CD4-positive, alpha-beta memory T cell (primary cell): ENCODE results near the gene RCBTB1. TPM values are rescaled to one million over a fixed set of nuclear protein-coding genes. Genes with fewer than 3 reads are reported as not detected.
"Not testable (repeated sequence)": the region's sequence is repeated elsewhere in the genome, so short reads cannot be mapped to it uniquely, and the experiment has no call there.

Source experiments
- CTCF ChIA-PET: fragments of 350-600 bp; sonication (Branson Sonifier 250); formaldehyde crosslinking; loops from one replicate; lab custom pipeline; 2021; ENCODE audit warnings: inconsistent platforms; ENCODE audit not compliant: partially characterized antibody; lab: Charles Lee
- POLR2A ChIA-PET: fragments of 350-600 bp; sonication (Branson Sonifier 250); formaldehyde crosslinking; loops from one replicate; lab custom pipeline; 2021; ENCODE audit not compliant: partially characterized antibody; lab: Charles Lee
- DNase-seq, 5 donors: peaks; one replicate each; pipeline versions ENCODE4 v3.0.0 to v3.0.0-alpha.2; 2020 to 2022; ENCODE audit warnings: mixed read lengths in 1 of 5
- H3K27ac ChIP-seq: one replicate; pipeline ENCODE4 v1.7.0; 2013; ENCODE audit warnings: low read depth, low read length
- H3K27me3 ChIP-seq: 2 replicates; pipeline ENCODE4 v1.7.0; 2013; ENCODE audit warnings: mild to moderate bottlenecking, low read length, moderate library complexity; ENCODE audit not compliant: insufficient read depth
- H3K36me3 ChIP-seq: 2 replicates; pipeline ENCODE4 v1.7.0; 2013; ENCODE audit warnings: mild to moderate bottlenecking, low read length, moderate library complexity; ENCODE audit not compliant: insufficient read depth
- H3K4me1 ChIP-seq: 2 replicates; pipeline ENCODE4 v1.7.0; 2013; ENCODE audit warnings: mild to moderate bottlenecking, low read length, moderate library complexity; ENCODE audit not compliant: insufficient read depth
- H3K4me3 ChIP-seq, 2 donors: one replicate each; pipeline ENCODE4 v1.7.0; 2013; ENCODE audit warnings: low read length in 2 of 2, mild to moderate bottlenecking in 1 of 2
- H3K9me3 ChIP-seq, 2 donors: one replicate each; pipeline ENCODE4 v1.7.0; 2013; ENCODE audit warnings: low read length in 2 of 2, control low read depth in 1 of 2; ENCODE audit not compliant: control insufficient read depth in 1 of 2
- H3K27ac Mint-ChIP-seq, 7 donors: one replicate each; pipeline ENCODE4 v1.8.0; 2020 to 2021; ENCODE audit warnings: mixed read lengths in 7 of 7, mild to moderate bottlenecking in 6 of 7, inconsistent platforms in 3 of 7, moderate library complexity in 3 of 7
- H3K27me3 Mint-ChIP-seq, 2 donors: one replicate each; pipeline ENCODE4 v1.8.0; 2020 to 2021; ENCODE audit warnings: mixed read lengths in 2 of 2
- H3K36me3 Mint-ChIP-seq, 2 donors: one replicate each; pipeline ENCODE4 v1.8.0; 2020 to 2021; ENCODE audit warnings: mixed read lengths in 2 of 2, inconsistent platforms in 1 of 2, mild to moderate bottlenecking in 1 of 2
- H3K4me1 Mint-ChIP-seq, 4 donors: one replicate each; pipeline ENCODE4 v1.8.0; 2020 to 2021; ENCODE audit warnings: mixed read lengths in 4 of 4, mild to moderate bottlenecking in 1 of 4
- H3K4me3 Mint-ChIP-seq, 8 donors: one replicate each; pipeline ENCODE4 v1.8.0; 2020 to 2021; ENCODE audit warnings: mixed read lengths in 8 of 8, mild to moderate bottlenecking in 7 of 8, moderate library complexity in 6 of 8, inconsistent platforms in 3 of 8
- H3K9me3 Mint-ChIP-seq, 8 donors: one replicate each; pipeline ENCODE4 v1.8.0; 2020 to 2021; ENCODE audit warnings: mixed read lengths in 8 of 8, mild to moderate bottlenecking in 5 of 8, inconsistent platforms in 3 of 8, moderate library complexity in 1 of 8
- intact Hi-C: fragments of 100-400 bp; cut with micrococcal nuclease; formaldehyde crosslinking; loops from one replicate; pipeline ENCODE4 v1.15.1; 2023
- polyA plus RNA-seq, 2 donors: library from polyadenylated mRNA; unstranded; fragments of 300-500 nt; fragmentation: Illumina TruSeq; gene quantifications; one replicate each; pipeline ENCODE4 v1.2.3, GENCODE V29; 2021
- total RNA-seq, 2 experiments: library from RNA; stranded (reverse); gene quantifications; one replicate each; pipeline ENCODE4 v1.2.3, GENCODE V29; 2021

RCBTB1 gene
- total and polyA plus RNA-seq, 4 experiments from 2014 or later: 11.2 to 21.3 (median 17.4) TPM

- DNase-seq: no peak
- Histone ChIP-seq H3K27ac (no peak overlapping the region), H3K9me3 (no peaks in the 10 kb centered on the region), H3K4me1 (peaks cover 31% of the 10 kb centered on the region), H3K4me3 (no peak overlapping the region), H3K27me3 (no peaks in the 10 kb centered on the region), H3K36me3 (peaks cover 3% of the 10 kb centered on the region)
- peak overlapping the region; percentile 5 to 75 (median 42) for H3K27ac Mint-ChIP-seq
- no peaks in the 10 kb centered on the region for H3K9me3 Mint-ChIP-seq
- intact Hi-C loops: no loop called here
- ChIA-PET POLR2A (interaction anchor here (0.6 kb wide), 2 partner anchors 128 to 716 kb away, joined by 3 read pairs; no protein-coding TSS in a partner anchor), CTCF (no interaction called here)
- H3K36me3 Mint-ChIP-seq: peaks cover 8 to 11% of the 10 kb centered on the region in 2 donors
- peaks cover 24 to 54% (median 38%) of the 10 kb centered on the region in 4 donors for H3K4me1 Mint-ChIP-seq
- H3K4me3 Mint-ChIP-seq: no peak overlapping the region
- H3K27me3 Mint-ChIP-seq: no peaks in the 10 kb centered on the region
Measured at GRCh38 chr13:49571299-49572240, 13.8 kb downstream of the RCBTB1 start.

- Histone ChIP-seq H3K4me3 (no peak overlapping the region), H3K27me3 (no peaks in the 10 kb centered on the region), H3K36me3 (peaks cover 7% of the 10 kb centered on the region), H3K27ac (no peak overlapping the region), H3K9me3 (no peaks in the 10 kb centered on the region), H3K4me1 (peaks cover 31% of the 10 kb centered on the region)
- DNase-seq: peak; percentile 12 to 45 (median 24)
- POLR2A ChIA-PET: interaction anchor here (0.9 to 2.9 kb wide), 3 partner anchors 15 to 198 kb away, joined by 3 to 15 read pairs (median 4); partner anchors contain the start of gene RCBTB1
- H3K27me3 Mint-ChIP-seq: no peaks in the 10 kb centered on the region
- peaks cover 15 to 16% of the 10 kb centered on the region in 2 donors for H3K36me3 Mint-ChIP-seq
- CTCF ChIA-PET: interaction anchor here (0.7 to 1.1 kb wide), 5 partner anchors 9 to 263 kb away, joined by 3 read pairs; no protein-coding TSS in a partner anchor
- H3K9me3 Mint-ChIP-seq: no peaks in the 10 kb centered on the region
- H3K4me1 Mint-ChIP-seq: peaks cover 22 to 49% (median 34%) of the 10 kb centered on the region in 4 donors
- intact Hi-C loops: no loop called here
- peak overlapping the region; percentile 32 to 80 (median 60) for H3K27ac Mint-ChIP-seq
- peak overlapping the region in 5 of 8 donors; percentile 35 to 55 (median 42) for H3K4me3 Mint-ChIP-seq
Measured at GRCh38 chr13:49569993-49570689, 15.2 kb downstream of the RCBTB1 start.

- H3K27ac ChIP-seq: no peak overlapping the region
- no peak overlapping the region for H3K4me3 ChIP-seq
- peaks cover 31% of the 10 kb centered on the region for H3K4me1 ChIP-seq
- H3K27me3 Mint-ChIP-seq: no peaks in the 10 kb centered on the region
- no peak overlapping the region for H3K4me3 Mint-ChIP-seq
- POLR2A ChIA-PET: no interaction called here
- intact Hi-C loops: no loop called here
- H3K36me3 Mint-ChIP-seq: peaks cover 22 to 23% of the 10 kb centered on the region in 2 donors
- peak overlapping the region in 1 of 7 donors; percentile 24 for H3K27ac Mint-ChIP-seq
- CTCF ChIA-PET: no interaction called here
- no peaks in the 10 kb centered on the region for H3K9me3 Mint-ChIP-seq
- DNase-seq: no peak
- no peaks in the 10 kb centered on the region for H3K9me3 ChIP-seq
- no peaks in the 10 kb centered on the region for H3K27me3 ChIP-seq
- peaks cover 20 to 43% (median 30%) of the 10 kb centered on the region in 4 donors for H3K4me1 Mint-ChIP-seq
- peaks cover 7% of the 10 kb centered on the region for H3K36me3 ChIP-seq
Measured at GRCh38 chr13:49567491-49567890, 17.9 kb downstream of the RCBTB1 start.

GRCh38 chr13:49566461-49566860 is 18.9 kb downstream of the RCBTB1 start:
- H3K27ac ChIP-seq: no peak overlapping the region
- peaks cover 26% of the 10 kb centered on the region for H3K4me1 ChIP-seq
- no peak overlapping the region for H3K4me3 ChIP-seq
- no peaks in the 10 kb centered on the region for H3K9me3 ChIP-seq
- H3K4me3 Mint-ChIP-seq: no peak overlapping the region
- CTCF ChIA-PET: no interaction called here
- intact Hi-C loops: no loop called here
- peaks cover 23 to 25% of the 10 kb centered on the region in 2 donors for H3K36me3 Mint-ChIP-seq
- H3K27me3 Mint-ChIP-seq: no peaks in the 10 kb centered on the region
- H3K9me3 Mint-ChIP-seq: no peaks in the 10 kb centered on the region
- peaks cover 18 to 37% (median 26%) of the 10 kb centered on the region in 4 donors for H3K4me1 Mint-ChIP-seq
- H3K36me3 ChIP-seq: peaks cover 7% of the 10 kb centered on the region
- no peaks in the 10 kb centered on the region for H3K27me3 ChIP-seq
- DNase-seq: no peak
- POLR2A ChIA-PET: interaction anchor here (1.3 kb wide), 1 partner anchor 123 kb away, joined by 3 read pairs; the partner anchor contains the start of genes CAB39L and SETDB2
- H3K27ac Mint-ChIP-seq: no peak overlapping the region

- H3K27me3 Mint-ChIP-seq, H3K4me3 Mint-ChIP-seq, H3K9me3 ChIP-seq, CTCF ChIA-PET, H3K36me3 ChIP-seq, POLR2A ChIA-PET, H3K4me3 ChIP-seq, H3K27me3 ChIP-seq, H3K27ac Mint-ChIP-seq, H3K27ac ChIP-seq, intact Hi-C loops, H3K9me3 Mint-ChIP-seq, DNase-seq: not testable (repeated sequence)
- H3K4me1 ChIP-seq: peaks cover 16% of the 10 kb centered on the region
- peaks cover 10 to 27% (median 20%) of the 10 kb centered on the region in 4 donors for H3K4me1 Mint-ChIP-seq
- H3K36me3 Mint-ChIP-seq: peaks cover 33 to 34% of the 10 kb centered on the region in 2 donors
Measured at GRCh38 chr13:49565461-49565860, 19.9 kb downstream of the RCBTB1 start.

GRCh38 chr13:49563516-49563915 is 21.8 kb downstream of the RCBTB1 start:
- no peaks in the 10 kb centered on the region for H3K4me1 ChIP-seq
- Mint-ChIP-seq H3K27me3 (no peaks in the 10 kb centered on the region), H3K36me3 (peaks cover 50% of the 10 kb centered on the region in 2 donors), H3K27ac (peak overlapping the region in 1 of 7 donors; percentile 70), H3K9me3 (peaks cover 0 to 4% (median 0%) of the 10 kb centered on the region in 8 donors), H3K4me1 (peaks cover 2 to 12% (median 7%) of the 10 kb centered on the region in 4 donors), H3K4me3 (no peak overlapping the region)
- H3K36me3 ChIP-seq: peaks cover 12% of the 10 kb centered on the region
- CTCF ChIA-PET: no interaction called here
- no peak for DNase-seq
- no peaks in the 10 kb centered on the region for H3K27me3 ChIP-seq
- POLR2A ChIA-PET: no interaction called here
- H3K27ac ChIP-seq: no peak overlapping the region
- intact Hi-C loops: no loop called here
- no peak overlapping the region for H3K4me3 ChIP-seq
- H3K9me3 ChIP-seq: no peaks in the 10 kb centered on the region

GRCh38 chr13:49561062-49561410 is 24.3 kb downstream of the RCBTB1 start:
- Histone ChIP-seq H3K4me1 (no peaks in the 10 kb centered on the region), H3K9me3 (no peaks in the 10 kb centered on the region), H3K27me3 (no peaks in the 10 kb centered on the region), H3K4me3 (no peak overlapping the region), H3K27ac (no peak overlapping the region), H3K36me3 (peaks cover 5% of the 10 kb centered on the region)
- CTCF ChIA-PET: interaction anchor here (0.9 kb wide), 1 partner anchor 9 kb away, joined by 3 read pairs; no protein-coding TSS in a partner anchor
- Mint-ChIP-seq H3K9me3 (peaks cover 0 to 4% (median 0%) of the 10 kb centered on the region in 8 donors), H3K4me1 (peaks cover 0 to 8% (median 5%) of the 10 kb centered on the region in 4 donors), H3K4me3 (no peak overlapping the region), H3K27me3 (no peaks in the 10 kb centered on the region), H3K27ac (peak overlapping the region in 2 of 7 donors; percentile 18 to 19), H3K36me3 (peaks cover 49 to 50% of the 10 kb centered on the region in 2 donors)
- no peak for DNase-seq
- intact Hi-C loops: no loop called here
- POLR2A ChIA-PET: no interaction called here
